ENCODE measurements around the gene ITFG2.

Gene ITFG2

GRCh38 chr12:2825132-2825531 lies 12.7 kb downstream of the ITFG2 start:
- no peak overlapping the region for H3K27ac ChIP-seq
- CTCF ChIA-PET: no interaction called here
- no peak for TF ChIP-seq CTCF (conservative IDR thresholded peaks at IDR 0.05; ENCODE audit: low read depth)
- POLR2A ChIA-PET (ENCODE audit: low non-redundant PET): no interaction called here
- DNase-seq (ENCODE audit: low spot score): no peak

GRCh38 chr12:2826036-2826435 lies 13.6 kb downstream of the ITFG2 start:
- ChIA-PET CTCF (no interaction called here), POLR2A (ENCODE audit: low non-redundant PET) (no interaction called here)
- H3K27ac ChIP-seq: no peak overlapping the region
- no peak for DNase-seq (ENCODE audit: low spot score)
- no peak for TF ChIP-seq CTCF (conservative IDR thresholded peaks at IDR 0.05; ENCODE audit: low read depth)

GRCh38 chr12:2826721-2827515 lies 14.4 kb downstream of the ITFG2 start:
- ChIA-PET POLR2A (ENCODE audit: low non-redundant PET) (no interaction called here), CTCF (no interaction called here)
- no peak overlapping the region for H3K27ac ChIP-seq
- no peak for TF ChIP-seq CTCF (conservative IDR thresholded peaks at IDR 0.05; ENCODE audit: low read depth)
- DNase-seq (ENCODE audit: low spot score): no peak

GRCh38 chr12:2829275-2829674 lies 16.8 kb downstream of the ITFG2 start:
- ChIA-PET CTCF (no interaction called here), POLR2A (ENCODE audit: low non-redundant PET) (no interaction called here)
- no peak for DNase-seq (ENCODE audit: low spot score)
- no peak for TF ChIP-seq CTCF (conservative IDR thresholded peaks at IDR 0.05; ENCODE audit: low read depth)
- no peak overlapping the region for H3K27ac ChIP-seq

GRCh38 chr12:2832550-2833127 lies 20.2 kb downstream of the ITFG2 start:
- no peak for TF ChIP-seq CTCF (conservative IDR thresholded peaks at IDR 0.05; ENCODE audit: low read depth)
- H3K27ac ChIP-seq: no peak overlapping the region
- POLR2A ChIA-PET (ENCODE audit: low non-redundant PET): no interaction called here
- no peak for DNase-seq (ENCODE audit: low spot score)
- CTCF ChIA-PET: interaction anchor here (0.6 to 0.7 kb wide), 2 partner anchors 127 to 140 kb away, joined by 3 to 4 read pairs; no protein-coding TSS in a partner anchor

- ChIA-PET CTCF (interaction anchor here (0.6 kb wide), 1 partner anchor 49 kb away, joined by 3 read pairs; no protein-coding TSS in a partner anchor), POLR2A (ENCODE audit: low non-redundant PET) (no interaction called here)
- H3K27ac ChIP-seq: no peak overlapping the region
- TF ChIP-seq CTCF (conservative IDR thresholded peaks at IDR 0.05; ENCODE audit: low read depth): no peak
- no peak for DNase-seq (ENCODE audit: low spot score)
These were observed 20.9 kb downstream of the ITFG2 start for GRCh38 chr12:2833327-2833726.
